Measurements from ENCODE around the gene SLC25A30. TPM values are rescaled to one million over a fixed set of nuclear protein-coding genes. Genes with fewer than 3 reads are reported as not detected.
A peak's percentile ranks its signal among the peaks of the same experiment; 100 is the strongest.

SLC25A30 gene
- total and polyA plus RNA-seq, 2 of the 13 experiments (the other 11 are each of a cell fraction or from before 2014, with no cell fraction given) = 19.6 to 22.5 TPM

DNA sequence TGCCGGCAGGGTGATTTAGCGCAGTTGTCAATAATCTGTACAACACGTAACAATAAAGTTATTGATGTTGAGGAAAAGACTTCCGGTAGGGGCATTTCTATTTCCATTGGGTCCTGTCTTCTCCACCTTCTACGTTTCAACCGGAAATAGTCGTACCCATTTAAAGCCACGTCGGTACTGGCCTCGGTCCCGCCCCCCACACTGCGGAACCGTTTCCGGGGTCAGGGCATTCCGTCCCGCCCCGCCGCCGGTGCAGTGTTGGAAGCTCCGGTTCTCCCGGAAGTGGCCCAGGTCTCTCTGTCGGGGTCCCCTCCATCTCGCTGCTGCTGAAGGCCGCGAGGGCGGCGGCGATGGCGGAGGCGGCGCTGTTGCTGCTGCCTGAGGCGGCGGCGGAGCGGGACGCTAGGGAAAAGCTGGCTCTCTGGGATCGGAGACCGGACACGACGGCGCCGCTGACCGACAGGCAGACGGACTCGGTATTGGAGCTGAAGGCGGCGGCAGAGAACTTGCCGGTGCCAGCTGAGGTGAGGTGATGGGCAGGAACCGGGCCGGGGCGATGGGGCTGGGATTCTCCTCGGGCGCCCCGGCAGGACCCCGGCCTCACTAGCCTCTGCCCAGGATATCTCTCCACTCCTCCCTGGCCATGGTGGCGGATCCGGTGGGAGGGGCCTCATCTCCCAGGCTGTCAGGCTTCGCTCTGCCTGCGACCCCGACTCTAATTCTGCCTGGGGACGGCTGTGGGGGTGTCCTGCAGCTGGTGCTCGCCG is 46.7 kb upstream of the SLC25A30 start, which contains the start of gene COG3 (continued):
- TF ChIP-seq, protein P1, sequence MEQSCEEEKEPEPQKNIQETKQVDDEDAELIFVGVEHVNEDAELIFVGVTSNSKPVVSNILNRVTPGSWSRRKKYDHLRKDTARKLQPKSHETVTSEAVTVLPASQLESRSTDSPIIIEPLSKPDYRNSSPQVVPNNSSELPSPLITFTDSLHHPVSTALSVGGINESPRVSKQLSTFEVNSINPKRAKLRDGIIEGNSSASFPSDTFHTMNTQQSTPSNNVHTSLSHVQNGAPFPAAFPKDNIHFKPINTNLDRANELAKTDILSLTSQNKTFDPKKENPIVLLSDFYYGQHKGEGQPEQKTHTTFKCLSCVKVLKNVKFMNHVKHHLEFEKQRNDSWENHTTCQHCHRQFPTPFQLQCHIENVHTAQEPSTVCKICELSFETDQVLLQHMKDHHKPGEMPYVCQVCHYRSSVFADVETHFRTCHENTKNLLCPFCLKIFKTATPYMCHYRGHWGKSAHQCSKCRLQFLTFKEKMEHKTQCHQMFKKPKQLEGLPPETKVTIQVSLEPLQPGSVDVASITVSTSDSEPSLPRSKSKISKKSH (CRISPR knock-in tag; IDR thresholded peaks at IDR 0.05; ENCODE audit: borderline replicate concordance) = peak; percentile 78; the same call in 1 of the 2 replicates
- TF ChIP-seq, protein P2, sequence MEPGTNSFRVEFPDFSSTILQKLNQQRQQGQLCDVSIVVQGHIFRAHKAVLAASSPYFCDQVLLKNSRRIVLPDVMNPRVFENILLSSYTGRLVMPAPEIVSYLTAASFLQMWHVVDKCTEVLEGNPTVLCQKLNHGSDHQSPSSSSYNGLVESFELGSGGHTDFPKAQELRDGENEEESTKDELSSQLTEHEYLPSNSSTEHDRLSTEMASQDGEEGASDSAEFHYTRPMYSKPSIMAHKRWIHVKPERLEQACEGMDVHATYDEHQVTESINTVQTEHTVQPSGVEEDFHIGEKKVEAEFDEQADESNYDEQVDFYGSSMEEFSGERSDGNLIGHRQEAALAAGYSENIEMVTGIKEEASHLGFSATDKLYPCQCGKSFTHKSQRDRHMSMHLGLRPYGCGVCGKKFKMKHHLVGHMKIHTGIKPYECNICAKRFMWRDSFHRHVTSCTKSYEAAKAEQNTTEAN (CRISPR knock-in tag; conservative IDR thresholded peaks at IDR 0.05) = no peak
- TF ChIP-seq DNMT3B (CRISPR knock-in tag; conservative IDR thresholded peaks at IDR 0.05) = no peak
- TF ChIP-seq, protein P3, sequence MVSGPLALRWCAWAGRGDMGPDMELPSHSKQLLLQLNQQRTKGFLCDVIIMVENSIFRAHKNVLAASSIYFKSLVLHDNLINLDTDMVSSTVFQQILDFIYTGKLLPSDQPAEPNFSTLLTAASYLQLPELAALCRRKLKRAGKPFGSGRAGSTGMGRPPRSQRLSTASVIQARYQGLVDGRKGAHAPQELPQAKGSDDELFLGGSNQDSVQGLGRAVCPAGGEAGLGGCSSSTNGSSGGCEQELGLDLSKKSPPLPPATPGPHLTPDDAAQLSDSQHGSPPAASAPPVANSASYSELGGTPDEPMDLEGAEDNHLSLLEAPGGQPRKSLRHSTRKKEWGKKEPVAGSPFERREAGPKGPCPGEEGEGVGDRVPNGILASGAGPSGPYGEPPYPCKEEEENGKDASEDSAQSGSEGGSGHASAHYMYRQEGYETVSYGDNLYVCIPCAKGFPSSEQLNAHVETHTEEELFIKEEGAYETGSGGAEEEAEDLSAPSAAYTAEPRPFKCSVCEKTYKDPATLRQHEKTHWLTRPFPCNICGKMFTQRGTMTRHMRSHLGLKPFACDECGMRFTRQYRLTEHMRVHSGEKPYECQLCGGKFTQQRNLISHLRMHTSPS (CRISPR knock-in tag; IDR thresholded peaks at IDR 0.05; ENCODE audit: low read depth) = peak; percentile 36; the same call in 1 of the 2 replicates
- TF ChIP-seq, protein P4, sequence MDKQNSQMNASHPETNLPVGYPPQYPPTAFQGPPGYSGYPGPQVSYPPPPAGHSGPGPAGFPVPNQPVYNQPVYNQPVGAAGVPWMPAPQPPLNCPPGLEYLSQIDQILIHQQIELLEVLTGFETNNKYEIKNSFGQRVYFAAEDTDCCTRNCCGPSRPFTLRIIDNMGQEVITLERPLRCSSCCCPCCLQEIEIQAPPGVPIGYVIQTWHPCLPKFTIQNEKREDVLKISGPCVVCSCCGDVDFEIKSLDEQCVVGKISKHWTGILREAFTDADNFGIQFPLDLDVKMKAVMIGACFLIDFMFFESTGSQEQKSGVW (CRISPR knock-in tag; IDR thresholded peaks at IDR 0.05; ENCODE audit: borderline replicate concordance) = no peak
- no peak for TF ChIP-seq EHMT2 (IDR thresholded peaks at IDR 0.05; ENCODE audit: borderline replicate concordance, low read depth, low read length)
- TF ChIP-seq RFX5 (IDR thresholded peaks at IDR 0.05; ENCODE audit: low read depth, low read length) = no peak
- TF ChIP-seq, protein P5, sequence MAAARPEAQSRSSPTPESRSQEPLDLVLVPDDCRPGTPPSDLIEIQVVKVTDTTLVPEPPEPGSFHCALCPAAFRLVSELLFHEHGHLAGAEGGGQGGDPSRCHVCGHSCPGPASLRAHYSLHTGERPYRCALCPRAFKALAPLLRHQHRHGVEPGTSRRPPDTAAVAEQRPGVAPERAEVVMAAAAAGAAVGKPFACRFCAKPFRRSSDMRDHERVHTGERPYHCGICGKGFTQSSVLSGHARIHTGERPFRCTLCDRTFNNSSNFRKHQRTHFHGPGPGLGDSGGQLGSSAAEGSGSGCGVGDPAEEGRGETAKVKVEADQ (CRISPR knock-in tag; IDR thresholded peaks at IDR 0.05; ENCODE audit: borderline replicate concordance) = no peak
- no peak for TF ChIP-seq CCDC6 (CRISPR knock-in tag; IDR thresholded peaks at IDR 0.05)
- TF ChIP-seq, protein P6, sequence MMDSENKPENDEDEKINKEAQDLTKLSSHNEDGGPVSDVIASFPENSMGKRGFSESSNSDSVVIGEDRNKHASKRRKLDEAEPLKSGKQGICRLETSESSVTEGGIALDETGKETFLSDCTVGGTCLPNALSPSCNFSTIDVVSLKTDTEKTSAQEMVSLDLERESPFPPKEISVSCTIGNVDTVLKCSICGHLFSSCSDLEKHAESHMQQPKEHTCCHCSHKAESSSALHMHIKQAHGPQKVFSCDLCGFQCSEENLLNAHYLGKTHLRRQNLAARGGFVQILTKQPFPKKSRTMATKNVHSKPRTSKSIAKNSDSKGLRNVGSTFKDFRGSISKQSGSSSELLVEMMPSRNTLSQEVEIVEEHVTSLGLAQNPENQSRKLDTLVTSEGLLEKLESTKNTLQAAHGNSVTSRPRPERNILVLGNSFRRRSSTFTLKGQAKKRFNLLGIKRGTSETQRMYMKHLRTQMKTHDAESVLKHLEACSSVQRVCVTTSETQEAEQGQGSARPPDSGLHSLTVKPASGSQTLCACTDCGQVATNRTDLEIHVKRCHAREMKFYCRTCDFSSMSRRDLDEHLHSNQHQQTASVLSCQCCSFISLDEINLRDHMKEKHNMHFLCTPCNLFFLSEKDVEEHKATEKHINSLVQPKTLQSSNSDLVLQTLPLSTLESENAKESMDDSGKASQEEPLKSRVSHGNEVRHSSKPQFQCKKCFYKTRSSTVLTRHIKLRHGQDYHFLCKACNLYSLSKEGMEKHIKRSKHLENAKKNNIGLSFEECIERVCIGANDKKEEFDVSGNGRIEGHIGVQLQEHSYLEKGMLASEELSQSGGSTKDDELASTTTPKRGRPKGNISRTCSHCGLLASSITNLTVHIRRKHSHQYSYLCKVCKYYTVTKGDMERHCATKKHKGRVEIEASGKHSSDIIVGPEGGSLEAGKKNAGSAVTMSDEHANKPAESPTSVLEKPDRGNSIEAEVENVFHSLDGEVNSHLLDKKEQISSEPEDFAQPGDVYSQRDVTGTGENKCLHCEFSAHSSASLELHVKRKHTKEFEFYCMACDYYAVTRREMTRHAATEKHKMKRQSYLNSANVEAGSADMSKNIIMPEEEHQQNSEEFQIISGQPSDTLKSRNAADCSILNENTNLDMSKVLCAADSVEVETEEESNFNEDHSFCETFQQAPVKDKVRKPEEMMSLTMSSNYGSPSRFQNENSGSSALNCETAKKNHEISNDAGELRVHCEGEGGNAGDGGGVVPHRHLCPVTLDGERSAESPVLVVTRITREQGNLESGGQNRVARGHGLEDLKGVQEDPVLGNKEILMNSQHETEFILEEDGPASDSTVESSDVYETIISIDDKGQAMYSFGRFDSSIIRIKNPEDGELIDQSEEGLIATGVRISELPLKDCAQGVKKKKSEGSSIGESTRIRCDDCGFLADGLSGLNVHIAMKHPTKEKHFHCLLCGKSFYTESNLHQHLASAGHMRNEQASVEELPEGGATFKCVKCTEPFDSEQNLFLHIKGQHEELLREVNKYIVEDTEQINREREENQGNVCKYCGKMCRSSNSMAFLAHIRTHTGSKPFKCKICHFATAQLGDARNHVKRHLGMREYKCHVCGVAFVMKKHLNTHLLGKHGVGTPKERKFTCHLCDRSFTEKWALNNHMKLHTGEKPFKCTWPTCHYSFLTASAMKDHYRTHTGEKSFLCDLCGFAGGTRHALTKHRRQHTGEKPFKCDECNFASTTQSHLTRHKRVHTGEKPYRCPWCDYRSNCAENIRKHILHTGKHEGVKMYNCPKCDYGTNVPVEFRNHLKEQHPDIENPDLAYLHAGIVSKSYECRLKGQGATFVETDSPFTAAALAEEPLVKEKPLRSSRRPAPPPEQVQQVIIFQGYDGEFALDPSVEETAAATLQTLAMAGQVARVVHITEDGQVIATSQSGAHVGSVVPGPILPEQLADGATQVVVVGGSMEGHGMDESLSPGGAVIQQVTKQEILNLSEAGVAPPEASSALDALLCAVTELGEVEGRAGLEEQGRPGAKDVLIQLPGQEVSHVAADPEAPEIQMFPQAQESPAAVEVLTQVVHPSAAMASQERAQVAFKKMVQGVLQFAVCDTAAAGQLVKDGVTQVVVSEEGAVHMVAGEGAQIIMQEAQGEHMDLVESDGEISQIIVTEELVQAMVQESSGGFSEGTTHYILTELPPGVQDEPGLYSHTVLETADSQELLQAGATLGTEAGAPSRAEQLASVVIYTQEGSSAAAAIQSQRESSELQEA (CRISPR knock-in tag; IDR thresholded peaks at IDR 0.05; ENCODE audit: not compliant biosample characterization) = peak; percentile 81
- no peak; the same call in 1 of the 2 replicates for TF ChIP-seq SP4 (CRISPR knock-in tag; IDR thresholded peaks at IDR 0.05)
- no peak for TF ChIP-seq KAT2B (IDR thresholded peaks at IDR 0.05; ENCODE audit: borderline replicate concordance, low read depth, low read length)

All from HepG2 (cell line).